GM23338 (cell line): ENCODE results near the gene MPND. TPM values are rescaled to one million over a fixed set of nuclear protein-coding genes. Genes with fewer than 3 reads are reported as not detected.
A peak's percentile ranks its signal among the peaks of the same experiment; 100 is the strongest.

Source experiments
- ATAC-seq: fragments of 200-7000 bp; cut with Tn5 transposase; 3 replicates; pipeline ENCODE4 v1.9.1; 2020
- DNase-seq: peaks from one replicate; pipeline ENCODE4 v3.0.0-alpha.2; 2015; ENCODE audit warnings: low spot score
- H2AFZ ChIP-seq: fragments of 200-600 bp; sonication (generic); 2 replicates; pipeline ENCODE4 v1.8.0; 2016; ENCODE audit warnings: antibody characterized with exemption, mild to moderate bottlenecking, moderate library complexity
- H3F3A ChIP-seq: fragments of 200-600 bp; sonication (generic); replicated peaks from 2 replicates; pipeline ENCODE4 v1.8.0; 2017; ENCODE audit warnings: antibody characterized with exemption, mixed run types, low read depth
- H3K27ac ChIP-seq: fragments of 200-600 bp; sonication (generic); 2 replicates; pipeline ENCODE4 v1.6.1; 2016; ENCODE audit warnings: low read depth
- H3K27me3 ChIP-seq: fragments of 200-600 bp; sonication (generic); 2 replicates; pipeline ENCODE4 v1.8.0; 2016; ENCODE audit warnings: mild to moderate bottlenecking, mixed run types, moderate library complexity; ENCODE audit not compliant: insufficient read depth
- H3K36me3 ChIP-seq: fragments of 200-600 bp; sonication (generic); 2 replicates; pipeline ENCODE4 v1.8.0; 2016; ENCODE audit warnings: mild to moderate bottlenecking; ENCODE audit not compliant: insufficient read depth
- H3K4me1 ChIP-seq: fragments of 200-600 bp; sonication (generic); 2 replicates; pipeline ENCODE4 v1.8.0; 2016; ENCODE audit warnings: mild to moderate bottlenecking, moderate library complexity; ENCODE audit not compliant: insufficient read depth
- H3K4me2 ChIP-seq: fragments of 200-600 bp; sonication (generic); 2 replicates; pipeline ENCODE4 v1.7.1; 2017; ENCODE audit warnings: mixed run types
- H3K4me3 ChIP-seq: fragments of 200-600 bp; sonication (generic); 2 replicates; pipeline ENCODE4 v1.6.1; 2016; ENCODE audit warnings: mixed run types
- H3K79me2 ChIP-seq: fragments of 200-600 bp; sonication (generic); replicated peaks from 2 replicates; pipeline ENCODE4 v1.8.0; 2017; ENCODE audit warnings: mild to moderate bottlenecking; ENCODE audit not compliant: insufficient read depth
- H3K9me2 ChIP-seq: fragments of 200-600 bp; sonication (generic); 2 replicates; pipeline ENCODE4 v1.8.0; 2017; ENCODE audit not compliant: insufficient read depth
- H4K20me1 ChIP-seq: fragments of 200-600 bp; sonication (generic); replicated peaks from 2 replicates; pipeline ENCODE4 v1.8.0; 2017; ENCODE audit warnings: mild to moderate bottlenecking; ENCODE audit not compliant: insufficient read depth
- H3K27ac Mint-ChIP-seq: 2 replicates; pipeline ENCODE4 v1.8.0; 2020; ENCODE audit warnings: inconsistent platforms, mild to moderate bottlenecking, moderate library complexity, mixed read lengths
- H3K27me3 Mint-ChIP-seq: 3 replicates; pipeline ENCODE4 v1.8.0; 2022; ENCODE audit warnings: low read depth, mild to moderate bottlenecking, moderate library complexity, mixed read lengths, inconsistent platforms; ENCODE audit not compliant: insufficient read depth, poor library complexity
- H3K36me3 Mint-ChIP-seq: 3 replicates; pipeline ENCODE4 v1.8.0; 2021; ENCODE audit warnings: low read depth, mild to moderate bottlenecking, inconsistent platforms, moderate library complexity, mixed read lengths
- H3K4me1 Mint-ChIP-seq: 3 replicates; pipeline ENCODE4 v1.8.0; 2020; ENCODE audit warnings: mild to moderate bottlenecking, inconsistent platforms, mixed read lengths
- H3K4me3 Mint-ChIP-seq: 3 replicates; pipeline ENCODE4 v1.8.0; 2021; ENCODE audit warnings: moderate library complexity, mild to moderate bottlenecking, inconsistent platforms, mixed read lengths
- H3K9me3 Mint-ChIP-seq: 3 replicates; pipeline ENCODE4 v1.8.0; 2020; ENCODE audit warnings: moderate library complexity, mild to moderate bottlenecking, inconsistent platforms, mixed read lengths
- EZH2phosphoT487 ChIP-seq: fragments of 200-600 bp; sonication (generic); IDR thresholded peaks from one replicate; pipeline ENCODE4 v1.8.1; 2018; ENCODE audit warnings: antibody characterized with exemption; ENCODE audit not compliant: unreplicated experiment
- JUNB ChIP-seq: IDR thresholded peaks from one replicate; pipeline ENCODE4 v1.6.1; 2016; ENCODE audit warnings: antibody characterized with exemption; ENCODE audit not compliant: unreplicated experiment
- POLR2AphosphoS5 ChIP-seq: IDR thresholded peaks from 2 replicates; pipeline ENCODE4 v1.6.1; 2016; ENCODE audit warnings: antibody characterized with exemption, low read depth
- REST ChIP-seq: IDR thresholded peaks from one replicate; pipeline ENCODE4 v1.6.1; 2018; ENCODE audit warnings: antibody characterized with exemption; ENCODE audit not compliant: unreplicated experiment
- STAT1 ChIP-seq: IDR thresholded peaks from one replicate; pipeline ENCODE4 v1.6.1; 2016; ENCODE audit warnings: antibody characterized with exemption; ENCODE audit not compliant: unreplicated experiment
- ZNF114 ChIP-seq: fragments of 250-450 bp; sonication (Bioruptor Pico); IDR thresholded peaks from 2 replicates; pipeline ENCODE4 v1.5.0; 2020; ENCODE audit warnings: mild to moderate bottlenecking, moderate library complexity
- ZNF462 ChIP-seq: fragments of 250-450 bp; sonication (Bioruptor Pico); IDR thresholded peaks from 2 replicates; pipeline ENCODE4 v1.5.0; 2020; ENCODE audit warnings: mild to moderate bottlenecking, moderate library complexity
- polyA plus RNA-seq: library from polyadenylated mRNA; unstranded; fragments of >200 nt; fragmentation: Nextera tagmentation; extraction: Ambion mirVana; gene quantifications from 2 replicates; pipeline ENCODE4 v1.2.1, GENCODE V29; 2016
- total RNA-seq: library from RNA; depleted of rRNA; stranded (reverse); fragments of >200 nt; shearing (Covaris generic); gene quantifications from 2 replicates; pipeline ENCODE4 v1.2.3, GENCODE V29; 2014
- TF ChIP-seq, protein P1 (sequence below): IDR thresholded peaks from 2 replicates; pipeline ENCODE4 v1.6.1; 2016; ENCODE audit warnings: antibody characterized with exemption

The MPND gene
- total and polyA plus RNA-seq, 2 experiments from 2014 or later: 11.8 to 15.6 TPM

DNA sequence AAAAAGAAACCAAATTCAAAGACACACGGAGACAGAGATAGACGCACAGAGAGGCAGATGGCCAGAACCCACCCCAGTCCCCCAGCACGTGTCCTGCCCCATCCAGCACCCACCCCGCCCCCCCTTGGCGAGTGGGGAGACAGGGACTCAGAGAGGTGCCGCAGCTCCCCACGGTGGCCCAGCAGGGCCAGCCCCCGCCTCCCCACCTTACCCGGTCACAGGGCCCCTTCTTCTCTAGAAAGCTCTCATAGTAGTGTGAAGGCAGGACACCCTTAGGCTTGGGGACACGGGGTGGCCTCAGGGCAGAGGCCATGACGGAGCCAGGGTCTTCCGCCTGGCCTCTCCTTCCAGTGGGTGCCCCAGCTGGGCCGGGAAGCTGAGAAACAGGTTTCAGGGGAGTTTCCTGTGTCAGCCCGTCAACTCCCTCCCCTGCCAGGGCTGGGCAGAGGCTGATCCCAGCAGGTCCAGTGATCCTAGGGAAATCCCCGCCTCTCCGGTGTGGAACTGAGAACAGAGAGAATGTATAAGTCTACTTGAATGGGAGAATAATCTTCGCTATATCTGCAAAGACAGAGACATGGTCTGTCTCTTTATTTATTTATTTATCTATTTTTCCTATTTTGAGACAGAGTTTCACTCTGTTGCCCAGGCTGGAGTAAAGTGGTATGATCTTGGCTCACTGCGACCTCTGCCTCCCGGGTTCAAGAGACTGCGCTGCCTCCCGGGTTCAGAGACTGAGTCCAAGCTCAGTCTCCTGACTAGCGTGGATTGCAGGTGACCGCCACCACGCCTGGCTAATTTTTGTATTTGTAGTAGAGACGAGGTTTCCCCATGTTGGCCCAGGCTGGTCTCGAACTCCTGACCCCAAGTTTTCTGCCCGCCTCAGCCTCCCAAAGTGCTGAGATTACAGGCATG lies 4.7 kb upstream of the MPND start, which contains the start of gene STAP2:
STAP2 (minus strand) TSS at position 387 of the 915 bp plus-strand sequence; CDS start at position 313, 74 bp downstream.
- peaks cover 19% of the 10 kb centered on the region for H3K36me3 Mint-ChIP-seq
- H3K4me1 Mint-ChIP-seq: peaks cover 13% of the 10 kb centered on the region
- peaks cover 6% of the 10 kb centered on the region for H3K4me1 ChIP-seq
- H3K27ac ChIP-seq: peak within 1 kb of the TSS; percentile 80; the same call in 1 of the 2 replicates
- peaks cover 2% of the 10 kb centered on the region for H3K9me3 Mint-ChIP-seq
- 0 out of 2 replicates have a peak, but pooled peaks cover 11% of the 10 kb centered on the region for H3F3A ChIP-seq
- peak within 1 kb of the TSS; percentile 40 for H3K27ac Mint-ChIP-seq
- H3K4me2 ChIP-seq: peak within 1 kb of the TSS; percentile 75
- H3K4me3 ChIP-seq: peak within 1 kb of the TSS; percentile 51
- peak; percentile 8 for ATAC-seq
- H3K4me3 Mint-ChIP-seq: peak within 1 kb of the TSS; percentile 72
- H2AFZ ChIP-seq: peak within 1 kb of the TSS; percentile 93
- no peaks in the 10 kb centered on the region for H3K79me2 ChIP-seq
- no peaks in the 10 kb centered on the region for H4K20me1 ChIP-seq
- H3K9me2 ChIP-seq: 0 out of 2 replicates have a peak, but pooled peaks cover 6% of the 10 kb centered on the region
- no peaks in the 10 kb centered on the region for H3K36me3 ChIP-seq
- DNase-seq: peak; percentile 80
- TF ChIP-seq JUNB (no peak), ZNF462 (CRISPR knock-in tag) (no peak), POLR2AphosphoS5 (no peak)
- peaks cover 15% of the 10 kb centered on the region for H3K27me3 Mint-ChIP-seq
- peaks cover 4% of the 10 kb centered on the region; the same call in 1 of the 2 replicates for H3K27me3 ChIP-seq

DNA sequence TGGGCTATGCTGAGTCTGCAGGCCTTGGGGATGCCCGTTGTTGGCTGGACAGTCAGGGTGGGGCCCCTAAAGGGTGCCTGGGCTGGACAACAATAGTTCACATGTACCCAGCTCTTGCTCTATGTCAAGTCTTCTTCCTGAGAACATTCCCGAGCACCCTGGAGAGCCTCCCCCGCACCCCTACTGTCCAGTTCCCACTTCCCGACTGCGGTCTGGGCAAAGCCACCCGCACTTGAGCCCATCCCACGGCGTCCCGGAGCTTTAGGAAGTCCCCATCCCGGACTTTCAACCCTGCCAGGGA lies 1.1 kb upstream of the MPND start:
- Mint-ChIP-seq H3K27me3 (peaks cover 19% of the 10 kb centered on the region), H3K36me3 (peaks cover 18% of the 10 kb centered on the region), H3K4me3 (peak overlapping the region; percentile 89), H3K9me3 (no peaks in the 10 kb centered on the region; the same call in 2 of the 3 replicates), H3K27ac (peak overlapping the region; percentile 98), H3K4me1 (peaks cover 13% of the 10 kb centered on the region)
- DNase-seq (no peak), ATAC-seq (peak; percentile 2)
- no peaks in the 10 kb centered on the region; the same call in 1 of the 2 replicates for H3K36me3 ChIP-seq
- peak overlapping the region; percentile 53 for H3K4me3 ChIP-seq
- H3K9me2 ChIP-seq: no peaks in the 10 kb centered on the region
- peak overlapping the region; percentile 73 for H3K4me2 ChIP-seq
- H3K27ac ChIP-seq: peak overlapping the region; percentile 82
- no peaks in the 10 kb centered on the region; the same call in 1 of the 2 replicates for H4K20me1 ChIP-seq
- H2AFZ ChIP-seq: no peak overlapping the region
- H3K4me1 ChIP-seq: peaks cover 6% of the 10 kb centered on the region
- peaks cover 4% of the 10 kb centered on the region; the same call in 1 of the 2 replicates for H3K27me3 ChIP-seq
- 0 out of 2 replicates have a peak, but pooled peaks cover 5% of the 10 kb centered on the region for H3K79me2 ChIP-seq
- H3F3A ChIP-seq: 0 out of 2 replicates have a peak, but pooled peaks cover 14% of the 10 kb centered on the region
- no peak for TF ChIP-seq STAT1
- no peak for TF ChIP-seq POLR2AphosphoS5
- TF ChIP-seq REST: no peak
- no peak for TF ChIP-seq ZNF114
- TF ChIP-seq, protein P1, sequence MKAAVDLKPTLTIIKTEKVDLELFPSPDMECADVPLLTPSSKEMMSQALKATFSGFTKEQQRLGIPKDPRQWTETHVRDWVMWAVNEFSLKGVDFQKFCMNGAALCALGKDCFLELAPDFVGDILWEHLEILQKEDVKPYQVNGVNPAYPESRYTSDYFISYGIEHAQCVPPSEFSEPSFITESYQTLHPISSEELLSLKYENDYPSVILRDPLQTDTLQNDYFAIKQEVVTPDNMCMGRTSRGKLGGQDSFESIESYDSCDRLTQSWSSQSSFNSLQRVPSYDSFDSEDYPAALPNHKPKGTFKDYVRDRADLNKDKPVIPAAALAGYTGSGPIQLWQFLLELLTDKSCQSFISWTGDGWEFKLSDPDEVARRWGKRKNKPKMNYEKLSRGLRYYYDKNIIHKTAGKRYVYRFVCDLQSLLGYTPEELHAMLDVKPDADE: no peak
- no peak for TF ChIP-seq EZH2phosphoT487
